OCI-LY7 (cell line): ENCODE data around the gene DMKN. TPM values are rescaled to one million over a fixed set of nuclear protein-coding genes. Genes with fewer than 3 reads are reported as not detected.
A peak's percentile ranks its signal among the peaks of the same experiment; 100 is the strongest.
"Not testable (repeated sequence)": the region's sequence is repeated elsewhere in the genome, so short reads cannot be mapped to it uniquely, and the experiment has no call there.

ENCODE experiments used
- BruUV-seq: library from RNA; stranded (reverse); fragments of 400-500 nt; replicated peaks from 2 replicates; lab custom pipeline; 2021; lab: Mats Ljungman, UMichigan
- CTCF ChIA-PET: fragments of 300-600 bp; sonication (Branson Sonifier 250); formaldehyde crosslinking; loops from one replicate; lab custom pipeline; 2022; ENCODE audit warnings: antibody characterized with exemption; ENCODE audit not compliant: unreplicated experiment; lab: Charles Lee
- POLR2A ChIA-PET: fragments of 300-600 bp; sonication (Branson Sonifier 250); formaldehyde crosslinking; loops from one replicate; lab custom pipeline; 2022; ENCODE audit warnings: antibody characterized with exemption; lab: Charles Lee
- DNase-seq: peaks from one replicate; pipeline ENCODE4 v3.0.0-alpha.2; 2015; ENCODE audit warnings: low spot score
- H2AFZ ChIP-seq: fragments of 200-600 bp; sonication (generic), shearing (Covaris generic); 2 replicates; pipeline ENCODE4 v1.6.1; 2014; ENCODE audit warnings: mild to moderate bottlenecking, antibody characterized with exemption, low read length, moderate library complexity
- H3K27ac ChIP-seq: fragments of 200-600 bp; sonication (generic); 2 replicates; pipeline ENCODE4 v1.5.1; 2014; ENCODE audit warnings: mixed run types, low read depth, mild to moderate bottlenecking, moderate library complexity, low read length, inconsistent platforms; ENCODE audit not compliant: poor library complexity, severe bottlenecking
- H3K36me3 ChIP-seq: fragments of 200-600 bp; sonication (generic); 2 replicates; pipeline ENCODE4 v1.6.1; 2014; ENCODE audit warnings: mild to moderate bottlenecking, antibody characterized with exemption, low read length, moderate library complexity, mixed read lengths; ENCODE audit not compliant: insufficient read depth
- H3K4me1 ChIP-seq: fragments of 200-600 bp; sonication (generic); 2 replicates; pipeline ENCODE4 v1.5.1; 2014; ENCODE audit warnings: mild to moderate bottlenecking, low read length; ENCODE audit not compliant: insufficient read depth, poor library complexity, severe bottlenecking
- H3K4me2 ChIP-seq: fragments of 200-600 bp; sonication (generic); 2 replicates; pipeline ENCODE4 v1.6.1; 2014; ENCODE audit warnings: mild to moderate bottlenecking, low read length
- H3K4me3 ChIP-seq: fragments of 200-600 bp; sonication (generic); 2 replicates; pipeline ENCODE4 v1.5.1; 2014; ENCODE audit warnings: mild to moderate bottlenecking, low read depth, low read length; ENCODE audit not compliant: poor library complexity, severe bottlenecking
- H3K79me2 ChIP-seq: fragments of 200-600 bp; sonication (generic); 2 replicates; pipeline ENCODE4 v1.6.1; 2016; ENCODE audit warnings: low read depth, mild to moderate bottlenecking, low read length, moderate library complexity, mixed read lengths; ENCODE audit not compliant: insufficient read depth
- H3K9me2 ChIP-seq: fragments of 200-600 bp; sonication (generic); 2 replicates; pipeline ENCODE4 v1.6.1; 2016; ENCODE audit warnings: mild to moderate bottlenecking, low read length, mixed read lengths; ENCODE audit not compliant: insufficient read depth
- H3K9me3 ChIP-seq: fragments of 200-600 bp; sonication (generic); 2 replicates; pipeline ENCODE4 v1.6.1; 2014; ENCODE audit warnings: mild to moderate bottlenecking, mixed run types, low read length, mixed read lengths
- H4K20me1 ChIP-seq: fragments of 200-600 bp; sonication (generic); 2 replicates; pipeline ENCODE4 v1.6.1; 2014; ENCODE audit warnings: mild to moderate bottlenecking, antibody characterized with exemption, low read length, moderate library complexity, mixed read lengths; ENCODE audit not compliant: insufficient read depth
- CTCF ChIP-seq: fragments of 200-600 bp; sonication (generic); conservative IDR thresholded peaks from 2 replicates; pipeline ENCODE4 v1.5.1; 2014; ENCODE audit warnings: mild to moderate bottlenecking, antibody characterized with exemption, low read length, moderate library complexity, mixed read lengths
- EZH2phosphoT487 ChIP-seq: fragments of 200-600 bp; sonication (generic); IDR thresholded peaks from 2 replicates; pipeline ENCODE4 v1.6.1; 2018; ENCODE audit warnings: low read depth, borderline replicate concordance, mild to moderate bottlenecking, mixed run types, antibody characterized with exemption, low read length, moderate library complexity, mixed read lengths
- intact Hi-C: fragments of 100-400 bp; cut with micrococcal nuclease; formaldehyde crosslinking; loops from one replicate; pipeline ENCODE4 v1.10.0; 2022; ENCODE audit not compliant: unreplicated experiment
- total RNA-seq, 2 experiments: library from RNA; depleted of rRNA in 1 of 2; stranded (reverse); fragments of >200 nt in 1 of 2; shearing (Covaris generic) in 1 of 2; gene quantifications; 2 replicates each; pipeline ENCODE4 v1.2.3, GENCODE V29; 2014 to 2022

Gene DMKN
- total RNA-seq, 2 experiments from 2014 or later, result not detected

GRCh38 chr19:35483089-35483488 lies 30.4 kb downstream of the DMKN start:
- Histone ChIP-seq H3K9me2 (no peaks in the 10 kb centered on the region), H3K4me3 (no peak overlapping the region), H3K79me2 (no peaks in the 10 kb centered on the region), H4K20me1 (no peaks in the 10 kb centered on the region), H3K9me3 (no peaks in the 10 kb centered on the region), H3K4me2 (no peak overlapping the region), H3K4me1 (peaks cover 11% of the 10 kb centered on the region), H3K27ac (no peak overlapping the region), H3K36me3 (no peaks in the 10 kb centered on the region), H2AFZ (no peak overlapping the region)
- TF ChIP-seq CTCF, result no peak
- TF ChIP-seq EZH2phosphoT487, result no peak
- intact Hi-C loops, result no loop called here
- POLR2A ChIA-PET, result no interaction called here
- CTCF ChIA-PET, result no interaction called here
- BruUV-seq, result no TSS peak
- no peak for DNase-seq

- Histone ChIP-seq H3K4me1 (peaks cover under 1% of the 10 kb centered on the region), H3K4me3 (no peak overlapping the region), H3K36me3 (no peaks in the 10 kb centered on the region), H3K27ac (no peak overlapping the region), H3K79me2 (no peaks in the 10 kb centered on the region), H3K4me2 (no peak overlapping the region), H3K9me2 (no peaks in the 10 kb centered on the region), H3K9me3 (no peaks in the 10 kb centered on the region), H2AFZ (no peak overlapping the region), H4K20me1 (no peaks in the 10 kb centered on the region)
- intact Hi-C loops, result no loop called here
- POLR2A ChIA-PET, result no interaction called here
- no peak for TF ChIP-seq EZH2phosphoT487
- no peak for TF ChIP-seq CTCF
- CTCF ChIA-PET, result no interaction called here
- no TSS peak for BruUV-seq
- DNase-seq, result no peak
Measured at GRCh38 chr19:35478794-35479677, 34.4 kb downstream of the DMKN start.

GRCh38 chr19:35476149-35476548 lies 37.3 kb downstream of the DMKN start:
- BruUV-seq, result no TSS peak
- ChIA-PET CTCF (no interaction called here), POLR2A (no interaction called here)
- Histone ChIP-seq H3K4me1 (no peaks in the 10 kb centered on the region), H2AFZ (no peak overlapping the region), H3K4me3 (no peak overlapping the region), H3K9me3 (no peaks in the 10 kb centered on the region), H3K4me2 (no peak overlapping the region), H3K79me2 (no peaks in the 10 kb centered on the region), H3K27ac (no peak overlapping the region), H4K20me1 (no peaks in the 10 kb centered on the region), H3K36me3 (no peaks in the 10 kb centered on the region), H3K9me2 (no peaks in the 10 kb centered on the region)
- DNase-seq, result peak; percentile 30
- TF ChIP-seq CTCF, result peak; percentile 72
- TF ChIP-seq EZH2phosphoT487, result no peak
- intact Hi-C loops, result no loop called here

- H3K9me2 ChIP-seq, H2AFZ ChIP-seq, H3K36me3 ChIP-seq, DNase-seq, H3K4me3 ChIP-seq, POLR2A ChIA-PET, BruUV-seq, H3K27ac ChIP-seq, H3K79me2 ChIP-seq, H3K4me2 ChIP-seq, H3K4me1 ChIP-seq, intact Hi-C loops, H4K20me1 ChIP-seq, H3K9me3 ChIP-seq, CTCF ChIA-PET: not testable (repeated sequence)
Measured at GRCh38 chr19:35474594-35474993, 38.9 kb downstream of the DMKN start.
